Panc1 (cell line): ENCODE data around the gene ZNHIT3.

Source experiments
- CTCF ChIP-seq: fragments of 450-650 bp; IDR thresholded peaks from 2 replicates; pipeline ENCODE4 v1.5.1; 2017; ENCODE audit warnings: mild to moderate bottlenecking
- POLR2AphosphoS5 ChIP-seq: IDR thresholded peaks from 2 replicates; pipeline ENCODE4 v1.6.1; 2012; ENCODE audit warnings: mild to moderate bottlenecking, low read depth, low read length, moderate library complexity
- TCF7L2 ChIP-seq: IDR thresholded peaks from 2 replicates; pipeline ENCODE4 v1.6.1; 2011; ENCODE audit warnings: mild to moderate bottlenecking, low read depth, low read length, inconsistent platforms

GRCh38 chr17:36498560-36499300 lies 12.2 kb downstream of the ZNHIT3 start:
- TF ChIP-seq CTCF (no peak), POLR2AphosphoS5 (no peak), TCF7L2 (no peak)
